Osteocyte (in vitro differentiated cells): Measurements from ENCODE around the gene SSC4D. TPM values are rescaled to one million over a fixed set of nuclear protein-coding genes. Genes with fewer than 3 reads are reported as not detected.
"Not testable (repeated sequence)": the region's sequence is repeated elsewhere in the genome, so short reads cannot be mapped to it uniquely, and the experiment has no call there.

ENCODE experiments used
- DNase-seq: peaks from one replicate; pipeline ENCODE4 v3.0.0; 2021; ENCODE audit warnings: mixed read lengths; ENCODE audit not compliant: unreplicated experiment; ENCODE audit errors: extremely low spot score
- H3K27ac Mint-ChIP-seq: one replicate; pipeline ENCODE4 v1.8.0; 2021; ENCODE audit warnings: mild to moderate bottlenecking, mixed read lengths; ENCODE audit not compliant: unreplicated experiment
- H3K27me3 Mint-ChIP-seq: one replicate; pipeline ENCODE4 v1.8.0; 2021; ENCODE audit warnings: mixed read lengths; ENCODE audit not compliant: unreplicated experiment
- H3K36me3 Mint-ChIP-seq: one replicate; pipeline ENCODE4 v1.8.0; 2021; ENCODE audit warnings: mixed read lengths; ENCODE audit not compliant: unreplicated experiment
- H3K4me1 Mint-ChIP-seq: one replicate; pipeline ENCODE4 v1.8.0; 2021; ENCODE audit warnings: mixed read lengths; ENCODE audit not compliant: unreplicated experiment
- H3K4me3 Mint-ChIP-seq: one replicate; pipeline ENCODE4 v1.8.0; 2021; ENCODE audit warnings: mild to moderate bottlenecking, moderate library complexity, mixed read lengths; ENCODE audit not compliant: unreplicated experiment
- H3K9me3 Mint-ChIP-seq: one replicate; pipeline ENCODE4 v1.8.0; 2021; ENCODE audit warnings: mixed read lengths; ENCODE audit not compliant: unreplicated experiment
- CTCF ChIP-seq: fragments of 200-600 bp; sonication (generic); IDR thresholded peaks from 2 replicates; pipeline ENCODE4 v1.5.0; 2021; ENCODE audit warnings: antibody characterized with exemption, mild to moderate bottlenecking, moderate library complexity
- total RNA-seq: library from RNA; stranded (reverse); gene quantifications from 2 replicates; pipeline ENCODE4 v1.2.1, GENCODE V29; 2021

Gene SSC4D
- total RNA-seq, 1 donor from 2014 or later, result 0.89 TPM

DNA sequence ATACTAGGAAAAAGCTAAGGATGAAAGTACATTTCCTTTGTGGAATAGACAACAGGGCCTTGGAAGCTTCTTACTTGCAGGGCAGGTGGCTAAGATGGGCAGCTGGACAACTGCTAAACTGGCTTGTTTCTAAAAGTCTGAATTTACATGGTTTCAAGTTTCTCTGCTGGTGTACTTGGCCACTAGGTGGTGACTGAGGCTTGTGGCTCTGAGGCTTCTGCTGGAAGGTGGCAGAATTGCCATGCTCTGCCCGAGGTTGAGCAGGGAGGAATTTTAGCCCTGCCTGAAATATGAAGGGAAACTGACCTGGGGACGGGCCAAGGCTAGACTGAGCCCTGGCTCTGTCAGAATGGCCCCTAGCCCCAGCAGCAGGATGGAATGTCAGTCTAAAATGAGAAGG, 28.4 kb upstream of the SSC4D start:
- H3K4me1 Mint-ChIP-seq, H3K27me3 Mint-ChIP-seq, H3K9me3 Mint-ChIP-seq, H3K36me3 Mint-ChIP-seq, H3K4me3 Mint-ChIP-seq, H3K27ac Mint-ChIP-seq: not testable (repeated sequence)
- TF ChIP-seq CTCF, result peak; percentile 76
- DNase-seq, result peak; percentile 94

- H3K27ac Mint-ChIP-seq, result no peak overlapping the region
- no peaks in the 10 kb centered on the region for H3K9me3 Mint-ChIP-seq
- no peaks in the 10 kb centered on the region for H3K27me3 Mint-ChIP-seq
- no peak overlapping the region for H3K4me3 Mint-ChIP-seq
- H3K4me1 Mint-ChIP-seq, result peaks cover 7% of the 10 kb centered on the region
- H3K36me3 Mint-ChIP-seq, result no peaks in the 10 kb centered on the region
- no peak for DNase-seq
- no peak for TF ChIP-seq CTCF
These were observed 21.3 kb upstream of the SSC4D start for GRCh38 chr7:76430836-76431235.

DNA sequence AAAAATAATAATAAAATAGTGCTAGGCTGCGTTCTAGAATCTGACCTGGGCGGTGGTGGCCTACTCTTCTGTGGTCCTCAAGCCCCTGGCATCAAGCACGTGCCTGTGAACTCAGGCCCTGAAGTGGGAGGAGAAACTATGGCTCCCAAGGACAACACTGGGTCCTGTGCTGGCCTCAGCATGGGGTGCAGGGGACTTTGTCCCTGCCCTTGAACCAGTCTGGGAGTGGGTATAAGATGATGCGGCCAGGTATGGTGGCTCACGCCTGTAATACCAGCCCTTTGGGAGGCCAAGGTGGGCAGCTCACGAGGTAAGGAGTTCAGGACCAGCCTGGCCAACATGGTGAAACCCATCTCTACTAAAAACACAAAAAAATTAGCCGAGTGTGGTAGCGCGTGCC, 20.7 kb upstream of the SSC4D start:
- no peak for DNase-seq
- H3K27me3 Mint-ChIP-seq, result no peaks in the 10 kb centered on the region
- no peak overlapping the region for H3K4me3 Mint-ChIP-seq
- no peaks in the 10 kb centered on the region for H3K36me3 Mint-ChIP-seq
- H3K27ac Mint-ChIP-seq, result no peak overlapping the region
- no peak for TF ChIP-seq CTCF
- H3K4me1 Mint-ChIP-seq, result peaks cover 7% of the 10 kb centered on the region
- H3K9me3 Mint-ChIP-seq, result no peaks in the 10 kb centered on the region

DNA sequence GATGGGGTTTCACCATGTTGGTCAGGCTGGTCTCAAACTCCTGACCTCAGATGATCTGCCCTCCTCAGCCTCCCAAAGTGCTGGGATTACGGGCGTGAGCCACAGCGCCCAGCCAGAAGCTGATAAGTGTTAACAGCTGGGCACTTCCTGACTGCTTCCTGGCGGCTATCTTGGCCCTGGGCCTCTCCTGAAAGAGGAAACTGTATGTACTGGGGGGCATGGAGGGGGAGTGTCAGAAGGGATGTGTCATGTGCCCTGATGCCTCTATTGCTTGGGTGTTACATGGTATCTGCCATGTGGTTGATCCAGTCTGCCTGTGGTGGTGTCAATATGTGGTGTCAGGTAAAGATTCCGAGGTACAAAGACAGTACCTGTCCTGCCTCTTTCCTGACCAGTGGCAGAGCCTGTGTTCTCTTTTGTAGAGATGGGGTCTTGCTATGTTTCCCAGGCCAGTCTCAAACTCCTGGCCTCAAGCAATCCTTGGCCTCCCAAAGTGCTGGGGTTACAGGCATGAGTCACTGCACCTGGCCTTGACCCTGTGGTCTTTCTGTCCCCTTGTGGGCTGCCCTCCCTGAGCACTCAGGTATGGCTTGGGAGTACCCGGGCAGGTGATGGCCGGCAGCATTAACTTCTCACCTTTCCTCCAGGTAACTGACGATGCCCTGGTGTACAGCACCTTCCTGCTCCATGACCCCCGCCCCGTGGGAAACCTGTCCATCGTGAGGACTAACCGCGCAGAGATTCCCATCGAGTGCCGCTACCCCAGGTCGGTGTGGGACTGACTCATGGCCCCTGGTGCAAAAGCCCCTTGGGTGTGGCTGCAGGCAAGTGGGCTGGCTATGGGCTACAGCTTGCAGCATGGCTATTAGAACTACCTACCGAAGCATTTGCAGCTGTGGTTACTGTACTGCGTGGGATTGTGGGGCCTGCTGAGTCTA, 19.6 kb upstream of the SSC4D start:
- Mint-ChIP-seq H3K27me3 (no peaks in the 10 kb centered on the region), H3K9me3 (no peaks in the 10 kb centered on the region), H3K36me3 (no peaks in the 10 kb centered on the region), H3K4me1 (peaks cover 7% of the 10 kb centered on the region), H3K27ac (no peak overlapping the region), H3K4me3 (no peak overlapping the region)
- no peak for DNase-seq
- TF ChIP-seq CTCF, result no peak

DNA sequence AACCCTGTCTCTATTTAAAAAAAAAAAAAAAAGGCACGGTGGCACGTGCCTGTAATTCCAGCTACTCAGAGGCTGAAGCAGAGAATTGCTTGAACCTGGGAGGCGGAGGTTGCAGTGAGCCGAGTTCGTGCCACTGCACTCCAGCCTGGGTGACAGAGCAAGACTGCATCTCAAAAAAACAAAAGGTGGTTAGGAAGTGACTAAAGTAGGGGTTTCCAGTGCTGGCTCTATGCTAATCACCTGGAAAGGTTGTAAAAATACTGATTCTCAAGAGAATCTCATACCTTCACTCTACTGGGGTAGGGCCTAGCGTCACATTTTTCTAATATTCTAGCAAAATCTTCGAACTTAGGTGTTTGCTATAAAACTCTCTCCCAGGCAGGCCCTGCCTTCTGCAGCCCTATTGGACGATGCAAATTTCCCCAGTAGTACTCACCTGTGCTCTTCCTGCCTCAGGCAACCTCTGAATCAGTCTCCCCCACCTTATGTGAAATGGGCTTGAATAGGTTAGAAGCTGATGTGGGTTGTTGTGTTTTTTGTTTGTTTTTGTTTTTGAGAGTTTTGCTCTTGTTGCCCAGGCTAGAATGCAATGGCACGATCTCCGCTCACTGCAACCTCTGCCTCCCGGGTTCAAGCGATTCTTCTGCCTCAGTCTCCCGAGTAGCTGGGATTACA, 18.8 kb upstream of the SSC4D start:
- H3K9me3 Mint-ChIP-seq, result no peaks in the 10 kb centered on the region
- no peak for TF ChIP-seq CTCF
- DNase-seq, result no peak
- no peak overlapping the region for H3K27ac Mint-ChIP-seq
- peaks cover 15% of the 10 kb centered on the region for H3K4me1 Mint-ChIP-seq
- H3K27me3 Mint-ChIP-seq, result no peaks in the 10 kb centered on the region
- H3K36me3 Mint-ChIP-seq, result no peaks in the 10 kb centered on the region
- H3K4me3 Mint-ChIP-seq, result no peak overlapping the region
